Activated CD8-positive, alpha-beta memory T cell treated with anti-CD3 and anti-CD28 coated beads for 24 hours (primary cell): ENCODE measurements around the gene GREB1.

ENCODE experiments used
- DNase-seq: peaks from one replicate; pipeline ENCODE4 v3.0.0-alpha.2; 2020

The GREB1 gene

GRCh38 chr2:11667866-11668637, 134.2 kb downstream of the GREB1 start:
- no peak for DNase-seq

- DNase-seq, result peak; percentile 62
Measured at GRCh38 chr2:11669454-11670291, 135.8 kb downstream of the GREB1 start, which contains the start of gene NTSR2. Gene NTSR2 (minus strand): TSS chr2:11670195. CDS start chr2:11670129, 66 bp downstream.

- no peak for DNase-seq
Measured at GRCh38 chr2:11672407-11672806, 138.6 kb downstream of the GREB1 start.

GRCh38 chr2:11674983-11675382, 141.1 kb downstream of the GREB1 start:
- DNase-seq, result no peak

- no peak for DNase-seq
Measured at GRCh38 chr2:11675423-11676112, 141.7 kb downstream of the GREB1 start.

GRCh38 chr2:11676640-11677039, 142.8 kb downstream of the GREB1 start:
- no peak for DNase-seq

GRCh38 chr2:11677136-11678055, 143.6 kb downstream of the GREB1 start:
- no peak for DNase-seq

GRCh38 chr2:11678306-11678960, 144.6 kb downstream of the GREB1 start:
- no peak for DNase-seq

- no peak for DNase-seq
Measured at GRCh38 chr2:11679016-11679415, 145.2 kb downstream of the GREB1 start.

GRCh38 chr2:11679486-11680181, 145.8 kb downstream of the GREB1 start:
- DNase-seq, result no peak

GRCh38 chr2:11680182-11680900, 146.5 kb downstream of the GREB1 start:
- no peak for DNase-seq

GRCh38 chr2:11680901-11681721, 147.3 kb downstream of the GREB1 start:
- DNase-seq, result no peak

- peak; percentile 84 for DNase-seq
Measured at GRCh38 chr2:11681722-11682589, 148.1 kb downstream of the GREB1 start.

GRCh38 chr2:11682590-11682915, 148.7 kb downstream of the GREB1 start:
- no peak for DNase-seq

GRCh38 chr2:11683476-11683875, 149.6 kb downstream of the GREB1 start:
- no peak for DNase-seq

GRCh38 chr2:11683966-11684365, 150.1 kb downstream of the GREB1 start:
- DNase-seq, result no peak

GRCh38 chr2:11684894-11685460, 151.1 kb downstream of the GREB1 start:
- no peak for DNase-seq

- DNase-seq, result no peak
Measured at GRCh38 chr2:11685906-11686470, 152.1 kb downstream of the GREB1 start.
